ENCODE results near the gene SLC44A2. TPM values are rescaled to one million over a fixed set of nuclear protein-coding genes. Genes with fewer than 3 reads are reported as not detected.

The SLC44A2 gene
- total RNA-seq, 1 donor from 2014 or later: 71.8 TPM

DNA sequence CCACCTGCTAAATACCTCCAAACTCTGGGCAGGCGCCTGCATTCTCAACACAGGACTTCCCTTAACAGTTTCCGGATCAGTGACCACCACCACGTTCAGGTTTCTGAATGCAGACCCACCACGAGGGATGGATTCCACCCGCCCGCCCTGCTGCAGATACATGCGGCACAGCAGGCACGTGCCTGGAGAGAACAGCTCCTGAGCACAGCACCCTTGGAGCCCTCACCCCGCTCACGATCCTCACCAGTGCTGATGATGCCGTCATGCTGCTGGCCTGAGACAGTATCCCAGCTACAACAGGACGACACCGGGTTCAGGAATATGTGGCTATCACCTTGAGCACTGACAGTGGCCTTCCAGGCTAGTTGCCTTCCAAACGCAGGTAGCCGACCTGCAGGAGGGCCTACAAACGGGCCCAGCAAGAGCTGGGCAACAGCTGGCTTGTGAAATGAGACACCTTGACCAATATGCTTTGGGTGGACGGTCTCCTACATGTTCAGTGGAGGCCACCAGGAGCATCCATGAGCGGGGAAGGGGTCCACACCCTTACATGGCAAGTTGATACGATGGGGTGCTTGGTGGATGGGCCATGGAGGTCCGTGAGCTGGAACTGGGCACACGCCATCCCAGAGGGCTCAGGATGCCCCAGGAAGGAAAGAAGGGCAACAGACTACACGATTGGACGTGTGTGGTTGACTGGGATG, 66.0 kb downstream of the SLC44A2 start:
- intact Hi-C loops (cut with micrococcal nuclease): no loop called here
- no peak for DNase-seq
- no peak for ATAC-seq

DNA sequence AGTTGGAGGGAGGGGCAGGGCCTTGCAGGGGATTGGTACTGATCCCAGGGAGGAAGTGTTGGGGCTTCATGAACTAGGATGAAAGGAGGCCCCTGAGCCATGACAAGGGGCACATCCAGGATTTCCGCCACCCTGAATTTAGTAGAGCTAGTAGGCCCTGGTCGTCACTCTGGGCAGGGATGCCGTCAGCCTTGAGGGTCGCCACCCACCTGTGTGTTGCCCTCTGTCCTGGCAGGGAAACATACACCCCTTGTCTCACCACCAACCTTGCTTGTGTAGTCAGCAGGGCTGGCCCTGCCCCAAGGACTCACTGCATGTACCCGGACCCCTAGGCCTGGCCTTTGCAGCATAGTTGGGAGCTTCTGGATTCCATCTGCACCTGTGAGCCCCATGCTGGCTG, 66.5 kb downstream of the SLC44A2 start:
- DNase-seq: no peak
- intact Hi-C loops (cut with micrococcal nuclease): no loop called here
- no peak for ATAC-seq

DNA sequence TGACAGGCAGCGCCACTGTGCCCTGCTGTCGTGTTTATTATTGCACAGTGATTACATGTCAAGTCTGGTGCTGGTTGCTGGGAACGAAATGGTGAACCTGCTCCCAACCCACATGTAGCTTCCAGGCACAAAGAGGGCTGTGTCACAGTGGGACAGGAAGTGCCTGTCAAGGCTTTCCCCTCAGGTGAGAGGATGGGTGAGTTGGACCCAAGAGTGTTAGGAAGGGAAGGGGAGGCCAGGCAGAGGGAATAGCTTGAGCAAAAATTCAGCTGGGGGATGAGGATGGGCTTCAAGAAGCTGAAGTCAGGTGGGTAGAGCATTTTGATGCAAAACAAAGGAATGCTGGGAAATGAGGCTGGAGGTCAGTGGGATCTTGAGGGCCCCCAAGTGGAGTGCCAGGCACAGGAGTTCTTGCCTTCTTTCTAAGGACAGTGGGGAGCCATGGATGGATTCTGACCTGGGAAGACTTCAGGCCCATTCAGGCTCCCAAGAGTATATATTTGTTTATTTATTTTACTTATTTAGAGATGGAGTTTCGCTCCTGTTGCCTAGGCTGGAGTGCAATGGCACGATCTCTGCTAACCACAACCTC, 67.4 kb downstream of the SLC44A2 start:
- DNase-seq: no peak
- ATAC-seq: no peak
- intact Hi-C loops (cut with micrococcal nuclease): no loop called here

Other genes starting within 250 kb of the SLC44A2 start
- gene TYK2, start 245.0 kb upstream of the SLC44A2 start, total RNA-seq: 56.0 TPM
- 157 TPM for gene CDC37, start 222.0 kb upstream of the SLC44A2 start, total RNA-seq
- gene PDE4A, start 205.0 kb upstream of the SLC44A2 start, total RNA-seq: 36.1 TPM
- 87.7 TPM for gene KEAP1, start 122.2 kb upstream of the SLC44A2 start, total RNA-seq
- gene S1PR5, start 108.1 kb upstream of the SLC44A2 start, total RNA-seq: not detected
- gene ATG4D, start 81.6 kb upstream of the SLC44A2 start, total RNA-seq: 61.4 TPM
- gene KRI1, start 59.5 kb upstream of the SLC44A2 start, total RNA-seq: 9.3 TPM
- 8.3 TPM for gene CDKN2D, start 56.6 kb upstream of the SLC44A2 start, total RNA-seq
- not detected for gene AP1M2, start 38.2 kb upstream of the SLC44A2 start, total RNA-seq
- gene ILF3, start 28.8 kb downstream of the SLC44A2 start, total RNA-seq: 118 TPM
- gene QTRT1, start 75.9 kb downstream of the SLC44A2 start, total RNA-seq: 29.1 TPM
- gene DNM2, start 92.5 kb downstream of the SLC44A2 start, total RNA-seq: 201 TPM
- 29.8 TPM for gene TMED1, start 210.7 kb downstream of the SLC44A2 start, total RNA-seq
- gene C19orf38, start 222.9 kb downstream of the SLC44A2 start, total RNA-seq: 0.62 TPM
- 32.5 TPM for gene CARM1, start 246.0 kb downstream of the SLC44A2 start, total RNA-seq

Measured in left ventricle myocardium superior (tissue), 1 donor.